ENCODE results near the gene MAP3K8.

DNA sequence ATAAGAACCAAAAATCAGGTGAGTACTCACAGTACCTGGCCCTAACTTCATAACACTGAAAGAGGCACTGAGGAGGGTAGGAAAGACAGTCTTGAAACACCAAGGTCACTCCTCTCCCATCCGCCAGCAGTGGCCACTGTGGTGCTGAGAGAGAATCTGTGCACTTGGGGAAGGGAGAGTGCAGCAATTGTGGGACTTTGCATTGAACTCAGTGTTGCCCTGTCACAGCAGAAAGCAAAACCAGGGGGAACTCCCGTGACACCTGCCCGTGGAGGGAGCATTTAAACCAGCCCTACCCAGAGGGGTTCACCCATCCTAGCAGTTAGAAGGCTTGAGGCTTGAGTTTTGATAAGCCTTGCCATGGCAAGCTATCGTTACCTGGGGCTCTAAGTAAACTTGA, 35.2 kb upstream of the MAP3K8 start:
- TF ChIP-seq EZH2 (IDR thresholded peaks at IDR 0.05; ENCODE audit: borderline replicate concordance, low read depth, low read length, severe bottlenecking) = no peak
- TF ChIP-seq, protein P1, sequence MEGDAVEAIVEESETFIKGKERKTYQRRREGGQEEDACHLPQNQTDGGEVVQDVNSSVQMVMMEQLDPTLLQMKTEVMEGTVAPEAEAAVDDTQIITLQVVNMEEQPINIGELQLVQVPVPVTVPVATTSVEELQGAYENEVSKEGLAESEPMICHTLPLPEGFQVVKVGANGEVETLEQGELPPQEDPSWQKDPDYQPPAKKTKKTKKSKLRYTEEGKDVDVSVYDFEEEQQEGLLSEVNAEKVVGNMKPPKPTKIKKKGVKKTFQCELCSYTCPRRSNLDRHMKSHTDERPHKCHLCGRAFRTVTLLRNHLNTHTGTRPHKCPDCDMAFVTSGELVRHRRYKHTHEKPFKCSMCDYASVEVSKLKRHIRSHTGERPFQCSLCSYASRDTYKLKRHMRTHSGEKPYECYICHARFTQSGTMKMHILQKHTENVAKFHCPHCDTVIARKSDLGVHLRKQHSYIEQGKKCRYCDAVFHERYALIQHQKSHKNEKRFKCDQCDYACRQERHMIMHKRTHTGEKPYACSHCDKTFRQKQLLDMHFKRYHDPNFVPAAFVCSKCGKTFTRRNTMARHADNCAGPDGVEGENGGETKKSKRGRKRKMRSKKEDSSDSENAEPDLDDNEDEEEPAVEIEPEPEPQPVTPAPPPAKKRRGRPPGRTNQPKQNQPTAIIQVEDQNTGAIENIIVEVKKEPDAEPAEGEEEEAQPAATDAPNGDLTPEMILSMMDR (IDR thresholded peaks at IDR 0.05; ENCODE audit: extremely low read depth in 1 of 2, insufficient read depth in 1 of 2, low read depth in 1 of 2, low read length in 2 of 2) = no peak
- TF ChIP-seq JUN (IDR thresholded peaks at IDR 0.05; ENCODE audit: borderline replicate concordance, insufficient read depth, insufficient read length, low read depth) = no peak
- TF ChIP-seq POLR2A (IDR thresholded peaks at IDR 0.05; ENCODE audit: low read depth, low read length) = no peak

All from endothelial cell of umbilical vein (primary cell).